Measurements from ENCODE around the gene HECA. TPM values are rescaled to one million over a fixed set of nuclear protein-coding genes. Genes with fewer than 3 reads are reported as not detected.
"Not testable (repeated sequence)": the region's sequence is repeated elsewhere in the genome, so short reads cannot be mapped to it uniquely, and the experiment has no call there.

HECA gene
- total RNA-seq, 1 experiment from 2014 or later, result 14.2 TPM

DNA sequence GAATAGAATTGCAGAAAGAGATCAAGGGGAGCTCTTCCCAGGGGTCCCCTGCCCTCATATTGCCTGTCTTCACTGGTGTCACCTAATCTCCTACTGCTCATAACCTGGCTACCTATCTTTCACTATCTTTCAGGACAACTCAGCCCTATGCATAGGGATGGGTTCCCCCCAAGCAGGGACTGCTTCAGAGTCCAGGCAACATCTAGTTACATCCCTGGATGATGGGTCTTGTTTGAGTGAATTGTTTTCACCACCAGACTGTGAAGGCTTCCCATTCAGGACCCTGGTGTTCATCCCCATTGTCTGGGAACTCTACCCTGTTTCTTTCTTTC is 850 bp upstream of the HECA start:
- peak; percentile 29 for DNase-seq (ENCODE audit: low spot score)
- in situ Hi-C loops (cut with HindIII; ENCODE audit: low sequenced_read_pairs), result no loop called here

- peak; percentile 37 for DNase-seq (ENCODE audit: low spot score)
- in situ Hi-C loops (cut with HindIII; ENCODE audit: low sequenced_read_pairs), result no loop called here
Observed at GRCh38 chr6:139135578-139136545, 982 bp downstream of the HECA start.

- no peak for DNase-seq (ENCODE audit: low spot score)
- in situ Hi-C loops (cut with HindIII; ENCODE audit: low sequenced_read_pairs), result no loop called here
Observed at GRCh38 chr6:139137706-139138105, 2.8 kb downstream of the HECA start.

DNA sequence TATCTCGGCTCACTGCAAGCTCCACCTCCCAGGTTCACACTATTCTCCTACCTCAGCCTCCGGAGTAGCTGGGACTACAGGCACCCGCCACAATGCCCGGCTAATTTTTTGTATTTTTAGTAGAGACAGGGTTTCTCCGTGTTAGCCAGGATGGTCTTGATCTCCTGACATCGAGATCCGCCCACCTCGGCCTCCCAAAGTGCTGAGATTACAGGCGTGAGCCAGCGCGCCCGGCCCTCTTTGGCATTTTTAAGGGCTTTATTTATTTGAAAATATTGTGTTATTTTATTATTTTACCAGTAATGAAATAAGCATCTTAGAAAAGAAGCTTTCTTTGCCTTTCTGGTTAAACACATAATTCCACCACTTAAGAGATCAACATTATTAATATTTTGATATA is 6.0 kb downstream of the HECA start:
- in situ Hi-C loops (cut with HindIII; ENCODE audit: low sequenced_read_pairs); DNase-seq (ENCODE audit: low spot score): not testable (repeated sequence)

- DNase-seq (ENCODE audit: low spot score), result no peak
- in situ Hi-C loops (cut with HindIII; ENCODE audit: low sequenced_read_pairs), result no loop called here
Observed at GRCh38 chr6:139142262-139142661, 7.4 kb downstream of the HECA start.

DNA sequence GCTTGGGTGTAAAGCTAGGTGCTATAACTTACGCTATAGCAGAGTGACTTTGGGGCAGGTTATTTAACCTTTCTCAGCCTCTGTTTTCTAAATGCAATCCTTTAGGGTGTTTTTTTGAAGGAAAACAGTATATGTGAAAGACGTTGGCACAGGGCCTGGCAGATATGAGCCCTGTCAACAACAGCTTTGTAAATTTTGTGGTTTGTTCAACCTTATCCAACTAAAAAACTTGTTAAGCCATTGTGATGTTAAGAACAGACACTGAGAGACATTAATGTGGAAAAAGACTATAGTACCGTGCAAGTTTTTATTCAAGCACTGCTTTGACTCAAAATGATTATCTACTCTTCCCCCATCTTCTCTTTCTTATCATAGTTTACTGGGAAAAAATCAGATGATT is 8.2 kb downstream of the HECA start:
- DNase-seq (ENCODE audit: low spot score), result no peak
- in situ Hi-C loops (cut with HindIII; ENCODE audit: low sequenced_read_pairs), result no loop called here

DNA sequence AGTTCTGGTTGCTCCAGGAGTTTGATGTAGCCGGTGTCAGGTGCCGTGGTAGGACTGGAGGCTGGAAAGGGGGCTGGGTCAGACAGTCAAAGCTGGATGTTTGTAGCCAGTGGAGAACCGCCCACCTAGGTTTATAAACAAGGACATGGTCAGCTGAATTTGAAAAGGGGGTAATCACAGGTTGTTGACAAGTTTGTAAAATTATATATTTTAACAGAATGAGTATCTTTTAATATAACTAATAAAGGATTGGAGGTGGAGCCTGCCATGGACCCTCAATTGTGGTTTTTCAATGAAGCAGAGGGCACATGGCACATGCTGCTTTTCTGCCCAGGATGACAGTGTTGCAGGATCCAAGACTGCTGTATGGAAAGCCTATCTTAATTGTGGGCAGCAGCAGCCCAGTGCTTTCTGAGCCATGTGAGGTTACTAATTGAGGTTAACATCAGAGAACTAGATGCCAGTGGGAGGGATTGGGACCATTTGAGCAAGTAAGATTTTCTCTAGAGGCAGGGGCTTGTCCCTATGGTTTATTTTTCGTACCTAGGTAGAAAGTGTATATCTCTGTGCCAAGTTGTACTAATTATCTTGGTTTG is 9.7 kb downstream of the HECA start:
- DNase-seq (ENCODE audit: low spot score), result no peak
- in situ Hi-C loops (cut with HindIII; ENCODE audit: low sequenced_read_pairs), result no loop called here

- in situ Hi-C loops (cut with HindIII; ENCODE audit: low sequenced_read_pairs), result no loop called here
Observed at GRCh38 chr6:139145661-139146060, 10.8 kb downstream of the HECA start.

GRCh38 chr6:139146317-139146726 is 11.4 kb downstream of the HECA start:
- in situ Hi-C loops (cut with HindIII; ENCODE audit: low sequenced_read_pairs), result no loop called here
- no peak for DNase-seq (ENCODE audit: low spot score)

More at GRCh38 chr6:139145661-139146060, 10.8 kb downstream of the HECA start:
- no peak for DNase-seq (ENCODE audit: low spot score)

- in situ Hi-C loops (cut with HindIII; ENCODE audit: low sequenced_read_pairs), result no loop called here
- DNase-seq (ENCODE audit: low spot score), result no peak
Observed at GRCh38 chr6:139147628-139148027, 12.7 kb downstream of the HECA start.

DNA sequence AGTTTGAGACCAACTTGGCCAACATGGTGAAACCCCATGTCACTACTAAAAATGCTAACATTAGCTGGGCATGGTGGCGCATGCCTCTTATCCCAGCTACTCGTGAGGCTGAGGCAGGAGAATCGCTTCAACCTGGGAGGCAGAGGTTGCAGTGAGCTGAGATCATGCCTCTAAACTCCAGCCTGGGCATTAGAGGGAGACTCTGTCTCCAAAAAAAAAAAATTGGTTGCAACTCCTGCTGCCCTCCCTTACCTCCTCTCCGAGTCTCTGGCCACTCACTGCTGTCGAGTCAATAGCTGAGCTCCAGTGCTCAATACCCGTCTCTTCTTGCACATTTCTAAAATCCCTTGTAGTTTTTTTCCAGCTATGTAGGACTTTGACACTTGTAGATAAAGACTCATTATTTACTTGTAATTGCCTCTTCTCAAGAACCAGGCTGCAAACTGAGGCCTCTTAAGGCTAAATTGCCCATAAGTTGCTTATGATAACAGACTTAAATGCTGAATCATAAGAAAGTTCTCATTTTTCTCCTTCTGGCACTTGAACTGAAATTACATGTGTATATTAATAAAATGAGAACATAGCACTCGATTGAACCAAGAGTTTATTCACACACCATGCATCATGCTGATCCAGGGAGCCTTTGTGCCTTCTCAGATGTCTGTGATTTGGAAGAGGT is 13.8 kb downstream of the HECA start:
- no peak for DNase-seq (ENCODE audit: low spot score)
- in situ Hi-C loops (cut with HindIII; ENCODE audit: low sequenced_read_pairs), result no loop called here

- in situ Hi-C loops (cut with HindIII; ENCODE audit: low sequenced_read_pairs), result no loop called here
- DNase-seq (ENCODE audit: low spot score), result no peak
Observed at GRCh38 chr6:139149383-139149782, 14.5 kb downstream of the HECA start.

GRCh38 chr6:139150920-139151319 is 16.0 kb downstream of the HECA start:
- in situ Hi-C loops (cut with HindIII; ENCODE audit: low sequenced_read_pairs), result no loop called here
- no peak for DNase-seq (ENCODE audit: low spot score)

DNA sequence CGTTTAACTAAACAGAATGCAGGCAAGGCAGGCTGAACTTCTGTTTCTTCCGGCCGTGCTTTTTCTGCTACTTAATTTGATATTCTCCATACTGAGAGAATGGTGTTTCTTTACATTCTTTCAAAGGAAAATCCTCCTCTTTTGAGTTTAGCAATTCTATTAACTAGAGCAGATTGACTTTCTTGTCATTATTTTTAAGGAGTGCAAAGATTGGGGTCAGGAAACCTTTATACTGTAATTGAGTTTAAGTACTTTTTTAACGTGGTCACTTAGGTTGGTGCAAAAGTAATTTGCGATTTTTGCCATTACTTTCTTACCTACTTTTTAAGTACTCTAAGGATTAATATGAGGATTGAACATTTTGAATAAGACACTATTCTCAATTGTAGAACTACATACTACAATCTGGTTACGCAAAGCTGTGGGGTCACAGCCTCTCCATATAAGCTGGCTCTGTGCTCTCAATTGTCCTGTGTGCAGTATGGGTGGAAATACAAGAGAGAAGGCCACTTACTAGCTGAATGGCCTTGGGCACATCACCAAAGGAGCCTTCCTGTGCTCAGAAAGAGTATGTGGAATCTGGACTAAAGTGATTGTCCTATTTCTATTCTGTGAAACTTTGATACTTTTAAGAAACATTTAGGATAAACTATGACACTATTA is 16.7 kb downstream of the HECA start:
- in situ Hi-C loops (cut with HindIII; ENCODE audit: low sequenced_read_pairs), result no loop called here
- no peak for DNase-seq (ENCODE audit: low spot score)

- in situ Hi-C loops (cut with HindIII; ENCODE audit: low sequenced_read_pairs), result no loop called here
- DNase-seq (ENCODE audit: low spot score), result no peak
Observed at GRCh38 chr6:139152088-139152891, 17.4 kb downstream of the HECA start.

- DNase-seq (ENCODE audit: low spot score), result no peak
- in situ Hi-C loops (cut with HindIII; ENCODE audit: low sequenced_read_pairs), result no loop called here
Observed at GRCh38 chr6:139152892-139153271, 18.0 kb downstream of the HECA start.

- in situ Hi-C loops (cut with HindIII; ENCODE audit: low sequenced_read_pairs), result no loop called here
- no peak for DNase-seq (ENCODE audit: low spot score)
Observed at GRCh38 chr6:139153855-139154254, 19.0 kb downstream of the HECA start.

GRCh38 chr6:139154881-139155547 is 20.1 kb downstream of the HECA start:
- in situ Hi-C loops (cut with HindIII; ENCODE audit: low sequenced_read_pairs), result no loop called here
- no peak for DNase-seq (ENCODE audit: low spot score)
